Dendritic cell treated with granulocyte-macrophage colony-stimulating factor and Interleukin-4, amounts not matched to agents 40 ng/mL and 50 ng/mL, for 4 days (primary cell): ENCODE measurements around the gene CDK2AP2.
"Not testable (repeated sequence)": the region's sequence is repeated elsewhere in the genome, so short reads cannot be mapped to it uniquely, and the experiment has no call there.

ENCODE experiments used
- H3K27ac Mint-ChIP-seq: one replicate; pipeline ENCODE4 v1.8.0; 2022; ENCODE audit warnings: mild to moderate bottlenecking, mixed read lengths
- H3K27me3 Mint-ChIP-seq: one replicate; pipeline ENCODE4 v1.8.0; 2022; ENCODE audit warnings: mild to moderate bottlenecking, mixed read lengths
- H3K36me3 Mint-ChIP-seq: one replicate; pipeline ENCODE4 v1.8.0; 2022; ENCODE audit warnings: low read depth, mixed read lengths
- H3K4me1 Mint-ChIP-seq: one replicate; pipeline ENCODE4 v1.8.0; 2022; ENCODE audit warnings: low read depth, mixed read lengths
- H3K4me3 Mint-ChIP-seq: one replicate; pipeline ENCODE4 v1.8.0; 2022; ENCODE audit warnings: mild to moderate bottlenecking, moderate library complexity, mixed read lengths
- H3K9me3 Mint-ChIP-seq: one replicate; pipeline ENCODE4 v1.8.0; 2022; ENCODE audit warnings: mixed read lengths
- intact Hi-C: fragments of 100-400 bp; cut with micrococcal nuclease; formaldehyde crosslinking; loops from one replicate; pipeline ENCODE4 v1.15.0; 2022

The CDK2AP2 gene

DNA sequence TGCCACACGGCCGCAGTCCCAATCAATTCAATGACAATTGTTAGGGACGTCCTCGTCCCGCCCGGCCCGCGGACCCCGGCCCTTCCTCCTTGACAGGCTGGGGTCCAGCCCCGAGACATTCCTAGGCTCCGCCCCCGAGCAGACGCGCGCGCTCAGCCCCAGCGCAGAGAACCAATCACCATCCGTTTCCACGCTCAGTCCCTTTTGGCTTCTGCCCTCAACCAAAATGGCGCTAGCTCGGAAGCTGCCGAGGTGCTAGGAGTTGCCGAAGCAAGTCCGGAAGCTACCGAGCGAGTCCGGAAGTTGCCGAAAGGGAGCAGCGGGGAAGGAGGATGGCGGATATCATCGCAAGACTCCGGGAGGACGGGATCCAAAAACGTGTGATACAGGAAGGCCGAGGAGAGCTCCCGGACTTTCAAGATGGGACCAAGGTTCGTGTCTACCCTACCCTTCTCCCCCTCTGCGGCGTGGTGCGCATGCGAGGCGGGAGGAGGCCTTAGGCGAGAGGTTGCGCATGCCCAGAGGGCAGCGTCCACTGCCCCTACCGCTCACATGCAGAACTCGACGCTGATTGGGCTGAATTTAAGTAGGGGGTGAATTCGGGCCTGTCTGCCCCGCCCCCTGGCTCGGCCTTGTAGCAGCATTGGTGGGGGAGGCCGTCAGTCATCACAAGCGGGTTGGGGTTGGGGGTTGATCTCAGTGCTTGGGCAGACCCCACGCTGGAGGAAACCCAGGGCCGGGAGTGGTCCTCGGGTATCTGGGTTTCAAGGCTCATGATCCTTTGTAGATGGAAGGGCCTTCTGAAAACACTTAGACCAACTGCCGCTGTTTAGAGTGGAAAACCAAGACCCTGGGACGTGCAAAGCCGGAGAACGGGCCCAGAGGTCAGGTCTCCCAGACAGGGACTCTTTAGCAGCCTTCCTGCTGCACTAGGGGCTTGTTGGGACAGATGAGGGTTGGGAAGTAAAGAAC, 24.8 kb downstream of the CDK2AP2 start, which contains the start of gene AIP:
Gene AIP, plus strand, starts transcription at position 200 of the 972 bp plus-strand sequence. Its CDS starts 133 bp downstream, at position 333.
- Mint-ChIP-seq H3K36me3 (peaks cover 42% of the 10 kb centered on the region), H3K27me3 (peaks cover 3% of the 10 kb centered on the region), H3K27ac (peak within 1 kb of the TSS; percentile 96), H3K4me3 (peak within 1 kb of the TSS; percentile 91), H3K4me1 (peaks cover 47% of the 10 kb centered on the region), H3K9me3 (no peaks in the 10 kb centered on the region)
- intact Hi-C loops, result loop anchor here (1.0 to 2.0 kb wide), 3 partner anchors 14 to 40 kb away; partner anchors contain the start of genes CORO1B and TMEM134

DNA sequence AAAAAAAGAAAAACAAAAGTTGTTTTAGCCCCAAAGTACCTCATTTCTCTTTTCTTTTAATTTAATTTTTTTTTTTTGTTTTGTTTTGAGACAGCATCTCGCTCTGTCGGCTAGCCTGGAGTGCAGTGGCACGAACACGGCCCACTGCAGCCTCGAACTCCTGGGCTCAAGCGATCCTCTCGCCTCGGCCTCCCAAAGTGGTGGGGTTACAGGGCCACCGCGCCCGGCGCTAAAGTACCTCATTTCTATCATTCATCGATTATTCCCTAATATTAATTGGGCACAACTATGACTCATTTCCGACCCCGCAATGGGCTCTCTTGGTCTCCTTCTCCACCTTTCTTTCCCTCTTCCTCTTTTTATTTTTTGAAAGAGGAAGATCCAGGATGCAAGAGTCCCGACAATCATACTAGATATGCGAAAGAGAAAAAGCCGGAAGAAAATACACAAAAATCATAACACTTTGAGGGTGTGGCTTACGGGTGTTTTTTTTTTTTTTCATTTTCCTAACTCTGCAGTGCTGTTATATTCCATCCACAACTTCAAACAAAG, 25.6 kb downstream of the CDK2AP2 start:
- peaks cover 35% of the 10 kb centered on the region for H3K36me3 Mint-ChIP-seq
- intact Hi-C loops, result loop anchor here (2.0 kb wide), 1 partner anchor 14 kb away; the partner anchor contains the start of gene TMEM134
- H3K4me1 Mint-ChIP-seq, result peaks cover 43% of the 10 kb centered on the region
- peak overlapping the region; percentile 91 for H3K4me3 Mint-ChIP-seq
- no peaks in the 10 kb centered on the region for H3K9me3 Mint-ChIP-seq
- H3K27ac Mint-ChIP-seq, result peak overlapping the region; percentile 96
- H3K27me3 Mint-ChIP-seq, result peaks cover 8% of the 10 kb centered on the region

DNA sequence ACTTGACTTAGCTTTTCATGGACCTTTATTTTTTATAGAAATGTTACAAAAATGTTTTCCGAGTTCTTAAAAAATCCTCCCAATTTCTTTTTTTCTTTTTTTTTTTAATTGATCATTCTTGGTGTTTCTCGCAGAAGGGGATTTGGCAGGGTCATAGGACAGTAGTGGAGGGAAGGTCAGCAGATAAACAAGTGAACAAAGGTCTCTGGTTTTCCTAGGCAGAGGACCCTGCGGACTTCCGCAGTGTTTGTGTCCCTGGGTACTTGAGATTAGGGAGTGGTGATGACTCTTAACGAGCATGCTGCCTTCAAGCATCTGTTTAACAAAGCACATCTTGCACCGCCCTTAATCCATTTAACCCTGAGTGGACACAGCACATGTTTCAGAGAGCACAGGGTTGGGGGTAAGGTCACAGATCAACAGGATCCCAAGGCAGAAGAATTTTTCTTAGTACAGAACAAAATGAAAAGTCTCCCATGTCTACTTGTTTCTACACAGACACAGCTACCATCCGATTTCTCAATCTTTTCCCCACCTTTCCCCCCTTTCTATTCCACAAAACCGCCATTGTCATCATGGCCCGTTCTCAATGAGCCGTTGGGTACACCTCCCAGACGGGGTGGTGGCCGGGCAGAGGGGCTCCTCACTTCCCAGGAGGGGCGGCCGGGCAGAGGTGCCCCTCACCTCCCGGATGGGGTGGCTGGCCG, 30.5 kb downstream of the CDK2AP2 start:
- H3K4me3 Mint-ChIP-seq, intact Hi-C loops, H3K27ac Mint-ChIP-seq, H3K36me3 Mint-ChIP-seq, H3K4me1 Mint-ChIP-seq, H3K9me3 Mint-ChIP-seq: not testable (repeated sequence)
- H3K27me3 Mint-ChIP-seq, result peaks cover 16% of the 10 kb centered on the region

DNA sequence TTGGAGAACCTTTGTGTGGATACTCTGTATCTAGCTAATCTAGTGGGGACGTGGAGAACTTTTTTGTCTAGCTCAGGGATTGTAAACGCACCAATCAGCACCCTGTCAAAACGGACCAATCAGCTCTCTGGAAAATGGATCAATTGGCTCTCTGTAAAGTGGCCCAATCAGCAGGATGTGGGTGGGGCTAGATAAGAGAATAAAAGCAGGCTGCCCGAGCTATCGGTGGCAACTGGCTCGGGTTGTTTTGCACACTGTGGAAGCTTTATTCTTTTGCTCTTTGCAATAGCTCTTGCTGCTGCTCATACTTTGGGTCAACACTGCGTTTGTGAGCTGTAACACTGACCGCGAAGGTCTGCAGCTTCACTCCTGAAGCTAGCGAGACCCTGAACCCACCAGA, 31.3 kb downstream of the CDK2AP2 start:
- H3K9me3 Mint-ChIP-seq, H3K36me3 Mint-ChIP-seq, H3K4me3 Mint-ChIP-seq, H3K27ac Mint-ChIP-seq, H3K4me1 Mint-ChIP-seq, intact Hi-C loops: not testable (repeated sequence)
- H3K27me3 Mint-ChIP-seq, result peaks cover 19% of the 10 kb centered on the region

DNA sequence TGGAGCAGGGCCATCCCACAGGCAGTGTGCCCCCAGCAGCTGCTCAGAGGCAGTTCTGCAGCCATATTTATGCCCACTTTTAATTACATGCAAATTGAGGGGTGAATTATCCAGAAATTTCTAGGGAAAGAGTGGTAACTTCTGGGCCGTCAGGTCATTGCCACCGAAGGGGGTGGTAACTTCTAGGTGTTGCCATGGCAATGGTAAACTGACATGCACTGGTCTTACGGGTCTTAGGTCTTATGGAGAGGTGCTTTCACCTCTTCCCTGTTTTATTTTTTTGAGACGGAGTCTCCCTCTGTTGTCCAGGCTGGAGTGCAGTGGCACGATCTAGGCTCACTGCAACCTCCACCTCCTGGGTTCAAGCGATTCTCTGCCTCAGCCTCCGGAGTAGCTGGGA, 35.1 kb downstream of the CDK2AP2 start:
- intact Hi-C loops, result no loop called here
- peaks cover 31% of the 10 kb centered on the region for H3K4me1 Mint-ChIP-seq
- H3K36me3 Mint-ChIP-seq, result peaks cover 8% of the 10 kb centered on the region
- H3K27me3 Mint-ChIP-seq, result peaks cover 13% of the 10 kb centered on the region
- H3K9me3 Mint-ChIP-seq, result no peaks in the 10 kb centered on the region
- no peak overlapping the region for H3K27ac Mint-ChIP-seq
- no peak overlapping the region for H3K4me3 Mint-ChIP-seq

DNA sequence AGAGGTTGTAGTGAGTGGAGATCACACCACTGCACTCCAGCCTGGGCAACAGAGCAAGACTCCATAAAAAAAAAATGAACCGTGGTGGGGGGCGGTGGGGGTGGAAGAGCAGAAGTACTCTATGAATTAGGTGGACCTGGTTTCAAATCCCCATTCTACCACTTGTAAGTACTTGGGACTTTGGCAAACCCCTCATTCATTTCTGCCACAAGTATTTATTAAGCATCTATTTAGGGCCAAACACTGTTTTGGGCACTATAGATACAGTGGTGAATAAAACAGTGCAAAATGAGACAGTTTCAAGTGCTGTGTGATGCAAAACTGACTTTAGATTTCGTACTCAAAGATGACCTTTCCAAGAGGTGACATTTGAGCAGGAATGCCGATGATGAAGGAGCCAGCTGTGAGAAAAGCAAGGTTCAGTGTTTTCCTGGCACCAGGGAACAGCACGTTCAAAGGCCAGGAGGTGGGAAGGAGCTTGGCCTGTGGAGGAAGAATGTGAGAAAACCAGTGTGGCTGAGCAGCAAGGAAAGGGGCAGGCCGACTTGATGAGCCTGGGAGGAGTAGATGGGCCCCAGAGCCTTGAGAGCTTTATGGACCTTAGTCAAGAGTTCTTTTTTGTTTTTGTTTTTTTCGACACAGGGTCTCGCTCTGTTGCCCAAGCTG, 37.5 kb downstream of the CDK2AP2 start:
- peaks cover 23% of the 10 kb centered on the region for H3K36me3 Mint-ChIP-seq
- intact Hi-C loops, result no loop called here
- no peaks in the 10 kb centered on the region for H3K9me3 Mint-ChIP-seq
- peaks cover 49% of the 10 kb centered on the region for H3K4me1 Mint-ChIP-seq
- H3K27me3 Mint-ChIP-seq, result peaks cover 10% of the 10 kb centered on the region
- no peak overlapping the region for H3K4me3 Mint-ChIP-seq
- peak overlapping the region; percentile 82 for H3K27ac Mint-ChIP-seq

DNA sequence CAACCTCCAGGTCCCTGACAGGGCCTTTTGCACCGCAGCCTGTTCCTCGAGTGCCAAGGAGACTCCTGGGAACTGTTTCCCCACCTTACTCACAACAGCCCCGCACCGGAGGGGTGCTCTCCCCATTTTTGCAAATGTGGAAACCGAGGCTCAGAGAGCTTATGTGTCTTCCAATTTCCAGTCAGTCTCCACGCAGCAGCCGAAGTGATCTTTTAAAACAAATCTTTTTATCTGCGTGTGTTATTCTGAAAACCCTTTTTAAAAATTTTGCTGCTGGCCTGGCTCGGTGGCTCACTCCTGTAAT, 38.5 kb downstream of the CDK2AP2 start:
- Mint-ChIP-seq H3K4me3 (peak overlapping the region; percentile 87), H3K9me3 (no peaks in the 10 kb centered on the region), H3K27ac (peak overlapping the region; percentile 82), H3K4me1 (peaks cover 59% of the 10 kb centered on the region), H3K36me3 (peaks cover 33% of the 10 kb centered on the region), H3K27me3 (peaks cover 10% of the 10 kb centered on the region)
- intact Hi-C loops, result loop anchor here (2.0 to 5.0 kb wide), 6 partner anchors 13 to 79 kb away; partner anchors contain the start of genes AIP, CDK2AP2, CORO1B and PITPNM1

DNA sequence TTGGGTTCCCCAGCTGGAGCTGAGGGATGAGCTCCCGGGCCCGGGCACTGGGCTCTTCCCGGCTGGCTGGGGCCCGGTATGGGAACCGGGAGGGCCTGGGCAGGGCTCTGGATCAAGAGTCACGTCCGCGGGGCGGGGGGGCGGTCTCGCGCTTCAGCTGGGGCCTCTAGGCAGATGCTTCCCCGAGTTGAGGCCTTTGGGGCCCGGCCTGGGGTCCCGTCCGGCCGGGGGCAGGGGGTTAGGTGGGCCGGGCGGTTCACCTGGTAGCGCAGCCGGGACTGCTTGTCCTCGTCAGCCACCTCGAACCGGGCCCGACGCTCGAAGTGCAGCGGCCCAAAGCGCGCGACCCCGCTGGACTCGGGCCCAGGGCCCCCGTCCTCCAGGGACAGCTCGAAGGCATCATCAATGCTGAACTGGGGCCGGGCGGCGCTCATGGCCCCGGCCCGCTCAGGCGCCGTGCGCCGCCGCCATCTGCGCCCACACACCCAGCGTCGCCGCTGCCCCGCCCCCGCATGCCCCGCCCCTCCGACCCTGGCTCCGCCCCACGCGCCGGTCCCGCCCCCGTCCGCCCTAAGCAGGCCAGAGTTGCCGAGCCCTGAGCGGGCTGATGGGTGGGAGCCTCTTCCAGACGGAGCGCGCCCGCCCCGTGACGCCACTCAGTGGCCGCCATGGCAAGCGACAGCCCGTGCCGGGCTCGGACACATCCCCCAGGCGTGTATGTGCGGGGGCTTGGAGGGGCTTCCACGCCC, 39.0 kb downstream of the CDK2AP2 start, which contains the start of gene TMEM134:
Gene TMEM134, minus strand, starts transcription at position 493 of the 749 bp plus-strand sequence. Its CDS starts 59 bp downstream, at position 434.
- Mint-ChIP-seq H3K27me3 (peaks cover 10% of the 10 kb centered on the region), H3K36me3 (peaks cover 34% of the 10 kb centered on the region), H3K4me1 (peaks cover 64% of the 10 kb centered on the region), H3K4me3 (peak within 1 kb of the TSS; percentile 87), H3K27ac (peak within 1 kb of the TSS; percentile 82), H3K9me3 (no peaks in the 10 kb centered on the region)
- intact Hi-C loops, result loop anchor here (2.0 to 5.0 kb wide), 6 partner anchors 14 to 78 kb away; partner anchors contain the start of genes AIP, CDK2AP2, CORO1B and PITPNM1

DNA sequence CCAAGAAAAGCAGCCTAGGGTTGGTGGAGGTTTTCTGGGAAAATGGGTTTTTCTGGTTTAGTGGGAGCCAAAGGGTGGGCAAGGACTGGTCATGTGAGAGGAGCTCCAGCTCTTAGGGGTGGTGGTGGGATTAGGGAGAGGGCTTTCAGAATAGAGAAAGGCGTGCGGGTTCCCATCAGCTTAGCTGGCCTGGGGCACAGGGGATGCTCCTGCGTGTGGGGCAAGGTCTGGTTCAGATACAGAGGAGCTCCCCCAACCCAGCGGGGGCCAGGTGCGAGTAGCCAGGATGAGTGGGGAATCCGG, 39.6 kb downstream of the CDK2AP2 start:
- H3K4me1 Mint-ChIP-seq, result peaks cover 69% of the 10 kb centered on the region
- peak overlapping the region; percentile 87 for H3K4me3 Mint-ChIP-seq
- peaks cover 34% of the 10 kb centered on the region for H3K36me3 Mint-ChIP-seq
- intact Hi-C loops, result loop anchor here (2.0 to 5.0 kb wide), 6 partner anchors 14 to 78 kb away; partner anchors contain the start of genes AIP, CDK2AP2, CORO1B and PITPNM1
- peak overlapping the region; percentile 82 for H3K27ac Mint-ChIP-seq
- no peaks in the 10 kb centered on the region for H3K9me3 Mint-ChIP-seq
- H3K27me3 Mint-ChIP-seq, result peaks cover 10% of the 10 kb centered on the region

DNA sequence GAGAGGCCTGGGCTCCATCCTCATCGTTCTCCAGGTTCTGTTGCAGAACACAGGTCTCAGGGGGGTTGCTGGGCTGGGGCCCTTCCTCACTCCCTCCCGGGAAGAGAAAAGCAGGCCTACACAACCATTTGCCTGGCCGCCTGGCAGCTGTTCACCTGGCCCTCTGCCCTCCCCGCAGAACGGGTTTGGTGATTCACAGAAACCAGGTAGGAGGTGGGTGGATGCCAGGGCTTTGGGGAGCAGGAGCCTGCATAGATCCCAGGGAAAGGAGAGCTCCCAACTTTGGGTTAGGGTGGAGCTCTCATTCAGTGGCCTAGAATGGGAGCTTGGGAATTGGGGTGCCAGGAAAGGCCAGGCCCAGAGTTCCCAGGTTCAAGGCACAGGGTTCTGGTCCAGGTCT, 39.9 kb downstream of the CDK2AP2 start:
- Mint-ChIP-seq H3K4me3 (peak overlapping the region; percentile 87), H3K36me3 (peaks cover 34% of the 10 kb centered on the region), H3K4me1 (peaks cover 69% of the 10 kb centered on the region), H3K9me3 (no peaks in the 10 kb centered on the region), H3K27ac (peak overlapping the region; percentile 82), H3K27me3 (peaks cover 10% of the 10 kb centered on the region)
- intact Hi-C loops, result loop anchor here (2.0 to 5.0 kb wide), 6 partner anchors 15 to 77 kb away; partner anchors contain the start of genes AIP, CDK2AP2, CORO1B and PITPNM1

DNA sequence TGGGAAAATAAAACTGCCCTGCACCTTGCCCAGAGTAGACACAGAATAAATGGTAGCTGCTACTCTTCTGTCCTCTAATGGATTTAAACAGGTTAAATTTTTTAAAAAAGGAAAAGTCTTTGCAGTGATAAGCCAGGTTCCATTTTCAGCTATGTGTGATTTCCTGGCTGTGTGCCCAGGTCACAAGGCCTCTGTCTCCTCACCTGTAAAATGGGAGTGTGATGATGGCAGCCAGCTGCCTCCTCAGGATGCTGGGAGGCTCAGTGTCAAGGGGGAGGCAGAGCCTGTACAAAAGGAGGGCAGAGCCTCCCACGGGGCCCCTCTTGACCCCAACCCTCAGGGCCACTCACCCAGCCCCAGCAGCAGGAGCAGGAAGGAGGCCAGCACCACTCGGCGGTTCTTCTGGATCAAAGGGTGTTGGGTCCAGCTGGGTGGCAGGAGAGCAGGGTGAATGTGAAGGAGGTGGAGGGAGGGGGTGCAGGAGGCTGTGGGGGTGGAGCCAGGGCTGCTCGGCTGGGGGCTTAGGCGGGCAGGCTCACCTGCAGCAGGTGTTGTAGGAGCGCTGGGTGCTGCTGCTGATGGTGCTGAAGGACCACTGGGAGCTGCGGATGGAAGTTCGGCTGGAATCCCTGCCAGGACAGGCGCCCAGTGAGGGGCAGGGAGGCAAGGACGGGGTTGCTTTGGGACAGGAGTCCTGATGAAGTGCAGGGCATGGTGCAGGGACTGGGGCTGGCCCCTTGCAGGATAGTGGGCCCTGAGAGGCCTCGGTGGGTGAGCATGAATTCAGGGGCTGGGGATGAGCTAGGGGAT, 40.8 kb downstream of the CDK2AP2 start:
- intact Hi-C loops, result loop anchor here (5.0 kb wide), 2 partner anchors 40 kb away; partner anchors contain the start of genes CDK2AP2, PITPNM1 and RPS6KB2

DNA sequence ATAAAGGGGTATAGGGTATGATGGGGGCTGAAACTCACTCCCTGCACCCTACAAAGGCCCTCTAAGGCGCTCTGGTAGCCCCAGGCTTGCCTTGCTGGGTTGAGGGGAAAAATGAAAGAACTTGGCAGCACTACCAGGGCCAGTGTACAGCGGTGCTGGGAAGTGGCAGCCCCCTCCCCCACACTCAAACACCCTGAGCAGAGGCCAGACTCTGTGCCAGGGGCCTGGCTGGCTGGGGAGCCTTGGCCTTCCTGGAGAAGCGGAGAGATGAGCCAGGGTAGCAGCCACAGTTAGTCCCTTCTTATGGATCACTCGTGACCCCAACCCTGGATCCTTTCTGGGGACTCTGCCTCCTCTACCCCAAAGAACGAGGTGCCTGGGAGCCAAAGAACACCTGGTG, 41.6 kb downstream of the CDK2AP2 start:
- Mint-ChIP-seq H3K27ac (peak overlapping the region; percentile 8), H3K27me3 (peaks cover 7% of the 10 kb centered on the region), H3K36me3 (peaks cover 34% of the 10 kb centered on the region), H3K4me1 (peaks cover 64% of the 10 kb centered on the region), H3K9me3 (no peaks in the 10 kb centered on the region), H3K4me3 (no peak overlapping the region)
- intact Hi-C loops, result loop anchor here (5.0 kb wide), 2 partner anchors 39 to 41 kb away; partner anchors contain the start of genes CDK2AP2, PITPNM1 and RPS6KB2

More for the DNA sequence above, 40.8 kb downstream of the CDK2AP2 start:
- peak overlapping the region; percentile 87 for H3K4me3 Mint-ChIP-seq
- H3K36me3 Mint-ChIP-seq, result peaks cover 34% of the 10 kb centered on the region
- peak overlapping the region; percentile 8 for H3K27ac Mint-ChIP-seq
- H3K27me3 Mint-ChIP-seq, result peaks cover 10% of the 10 kb centered on the region
- H3K4me1 Mint-ChIP-seq, result peaks cover 69% of the 10 kb centered on the region
- no peaks in the 10 kb centered on the region for H3K9me3 Mint-ChIP-seq
